ENCODE results near the gene PKP1. TPM values are rescaled to one million over a fixed set of nuclear protein-coding genes. Genes with fewer than 3 reads are reported as not detected.

Gene PKP1
- total and polyA plus RNA-seq, 7 donors = 0.32 to 6.7 (median 2.4) TPM

DNA sequence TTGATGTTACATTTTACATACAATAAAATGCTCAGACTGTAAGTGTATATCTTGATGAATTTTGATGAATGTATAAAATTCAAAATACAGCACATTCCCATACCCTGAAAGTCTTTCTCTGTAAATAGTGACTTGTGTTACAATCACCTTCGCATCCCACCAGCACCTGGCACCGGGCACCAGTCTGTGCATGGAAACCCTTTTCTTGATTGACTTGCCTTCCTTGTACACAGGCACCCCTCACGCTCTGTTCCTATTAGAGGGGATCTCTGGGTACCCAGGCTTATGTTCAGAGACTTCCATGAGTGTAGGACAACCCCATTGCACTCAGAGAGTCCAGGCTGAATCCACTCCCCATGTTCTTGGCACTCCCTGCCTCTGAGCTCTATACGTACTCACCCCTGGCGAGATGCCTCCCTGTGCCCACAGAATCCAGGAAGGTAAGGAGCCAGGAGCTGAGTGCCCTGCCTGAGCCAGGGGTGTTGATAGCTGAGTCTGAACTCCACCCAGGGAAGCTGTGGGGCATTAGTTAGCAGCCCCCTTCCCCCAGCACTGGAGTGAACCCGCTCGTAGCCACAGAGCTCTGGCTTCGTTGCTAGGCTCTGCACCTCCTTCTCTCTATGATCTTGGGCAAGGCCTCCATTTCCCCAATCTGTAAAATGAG lies 22.5 kb upstream of the PKP1 start:
- no peaks in the 10 kb centered on the region for H3K4me1 ChIP-seq
- H3K4me3 ChIP-seq = no peak overlapping the region
- H3K36me3 ChIP-seq (ENCODE audit: insufficient read depth in 1 of 2, low read depth in 1 of 2) = no peaks in the 10 kb centered on the region
- no peak overlapping the region for H3K27ac ChIP-seq
- DNase-seq = no peak
- intact Hi-C loops (cut with DNase I) = no loop called here
- H3K9me3 ChIP-seq = no peaks in the 10 kb centered on the region
- no peak for TF ChIP-seq CTCF (IDR thresholded peaks at IDR 0.05)
- 93 to 95% (median 93%) methylated on average over 8 of the region's 8 CpGs for WGBS, 3 donors
- no peak for ATAC-seq
- peaks cover 0 to 16% (median 13%) of the 10 kb centered on the region in 3 donors for H3K27me3 ChIP-seq (ENCODE audit: insufficient read depth in 3 of 3, low read length in 2 of 3)

DNA sequence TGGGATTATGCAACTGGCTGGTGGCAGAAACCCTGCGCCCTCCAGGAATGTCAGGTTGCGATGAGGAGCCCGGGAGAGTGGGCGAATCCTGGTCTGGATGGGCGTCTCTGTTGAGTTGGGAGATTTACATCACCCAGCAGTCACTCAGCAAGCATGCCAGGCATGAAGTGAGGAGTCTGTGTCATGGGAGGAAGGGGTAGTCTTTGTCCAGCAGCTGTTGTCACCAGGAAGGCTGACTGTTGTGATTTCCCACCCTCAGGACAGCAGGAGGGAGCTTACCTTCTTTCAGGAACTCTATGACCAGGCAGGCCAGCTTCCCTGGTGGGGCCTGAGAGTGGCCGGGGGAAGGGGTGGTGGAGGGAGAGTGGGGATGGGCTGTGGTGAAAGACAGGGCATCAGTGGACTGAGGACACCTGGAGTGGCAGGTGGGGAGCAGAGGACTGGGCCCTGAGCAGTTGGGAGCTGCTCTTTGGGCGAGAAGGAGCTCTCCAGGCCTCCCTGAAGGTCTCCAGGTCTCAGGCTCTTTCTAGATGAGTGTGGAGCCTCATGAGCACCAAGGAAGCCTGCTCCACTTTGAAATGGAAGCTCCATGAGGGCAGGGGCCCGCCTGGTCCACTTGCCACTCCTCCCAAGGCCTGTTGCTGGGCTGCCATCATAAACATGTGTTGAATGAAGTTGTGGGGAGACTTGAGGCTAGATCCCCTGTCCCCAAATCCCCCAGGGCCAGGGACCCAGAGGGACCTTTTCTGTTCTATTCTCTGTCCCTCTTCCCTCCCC lies 21.3 kb upstream of the PKP1 start:
- Histone ChIP-seq H3K27me3 (ENCODE audit: insufficient read depth in 3 of 3, low read length in 2 of 3) (peaks cover 0 to 16% (median 13%) of the 10 kb centered on the region in 3 donors), H3K27ac (no peak overlapping the region), H3K4me1 (no peaks in the 10 kb centered on the region), H3K9me3 (no peaks in the 10 kb centered on the region), H3K36me3 (ENCODE audit: insufficient read depth in 1 of 2, low read depth in 1 of 2) (no peaks in the 10 kb centered on the region), H3K4me3 (no peak overlapping the region)
- 94 to 98% (median 97%) methylated on average over 8 of the region's 8 CpGs for WGBS, 3 donors
- DNase-seq = no peak
- no peak for TF ChIP-seq CTCF (IDR thresholded peaks at IDR 0.05)
- intact Hi-C loops (cut with DNase I) = no loop called here
- no peak for ATAC-seq

GRCh38 chr1:201262963-201263608 lies 20.2 kb upstream of the PKP1 start:
- Histone ChIP-seq H3K4me3 (no peak overlapping the region), H3K9me3 (no peaks in the 10 kb centered on the region), H3K4me1 (no peaks in the 10 kb centered on the region), H3K27ac (no peak overlapping the region), H3K27me3 (ENCODE audit: insufficient read depth in 3 of 3, low read length in 2 of 3) (peaks cover 0 to 20% (median 13%) of the 10 kb centered on the region in 3 donors), H3K36me3 (ENCODE audit: insufficient read depth in 1 of 2, low read depth in 1 of 2) (no peaks in the 10 kb centered on the region)
- no peak for TF ChIP-seq CTCF (IDR thresholded peaks at IDR 0.05)
- no peak for ATAC-seq
- intact Hi-C loops (cut with DNase I) = no loop called here
- DNase-seq = no peak
- WGBS, 3 donors = 82 to 85% (median 83%) methylated on average over 7 of the region's 7 CpGs

DNA sequence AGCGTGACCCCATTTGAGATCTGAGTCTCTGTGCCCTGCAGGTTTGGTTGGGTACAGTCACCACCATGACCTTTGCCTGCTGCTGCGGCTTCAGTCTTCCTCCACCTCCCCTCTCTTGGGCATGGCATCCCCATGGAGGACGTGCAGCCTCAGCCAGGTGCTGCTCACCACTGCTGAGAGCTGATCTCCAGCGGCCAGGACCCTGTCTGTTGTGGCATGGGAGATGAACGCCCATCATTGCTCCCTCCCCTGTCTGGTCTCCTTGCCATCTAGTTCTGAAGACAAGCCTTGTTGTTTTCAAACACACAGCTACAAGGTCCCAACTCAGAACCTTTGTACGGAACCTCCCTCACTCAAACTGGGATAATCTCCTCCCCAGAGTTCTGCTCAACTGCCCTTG lies 19.2 kb upstream of the PKP1 start:
- intact Hi-C loops (cut with DNase I) = no loop called here
- TF ChIP-seq CTCF (IDR thresholded peaks at IDR 0.05) = no peak
- ATAC-seq (no peak), DNase-seq (no peak)
- Histone ChIP-seq H3K4me1 (no peaks in the 10 kb centered on the region), H3K27me3 (ENCODE audit: insufficient read depth in 3 of 3, low read length in 2 of 3) (peaks cover 0 to 24% (median 13%) of the 10 kb centered on the region in 3 donors), H3K9me3 (no peaks in the 10 kb centered on the region), H3K4me3 (no peak overlapping the region), H3K27ac (no peak overlapping the region), H3K36me3 (ENCODE audit: insufficient read depth in 1 of 2, low read depth in 1 of 2) (no peaks in the 10 kb centered on the region)
- 94 to 97% (median 96%) methylated on average over 6 of the region's 6 CpGs for WGBS, 3 donors

All from psoas muscle (tissue), 8 donors.